Left kidney (tissue), 8 donors: ENCODE measurements around the gene SAXO1. TPM values are rescaled to one million over a fixed set of nuclear protein-coding genes. Genes with fewer than 3 reads are reported as not detected.
"Not testable (repeated sequence)": the region's sequence is repeated elsewhere in the genome, so short reads cannot be mapped to it uniquely, and the experiment has no call there.

Source experiments
- DNase-seq: peaks from one replicate; pipeline ENCODE4 v3.0.0-alpha.2; 2013
- long read RNA-seq, 8 donors: transcript quantifications; one replicate each; lab custom pipeline, GENCODE V29; 2026
- polyA plus RNA-seq: library from polyadenylated mRNA; unstranded; fragments of 120-200 nt; gene quantifications from one replicate; pipeline ENCODE4 v1.2.1, GENCODE V29; 2013; ENCODE audit not compliant: insufficient read length

The SAXO1 gene
- polyA plus RNA-seq: 0.20 TPM
- long read RNA-seq, donor 1: 0 reads
- long read RNA-seq, donor 2: 0 reads
- long read RNA-seq, donor 3: 0 reads
- long read RNA-seq, donor 4: 0 reads
- long read RNA-seq, donor 5: 0 reads
- long read RNA-seq, donor 6: 0 reads
- long read RNA-seq, donor 7: 0 reads
- long read RNA-seq, donor 8: 0 reads

GRCh38 chr9:19033015-19033414, at the start of gene SAXO1:
Gene SAXO1, minus strand, starts transcription at chr9:19033209. Its CDS starts 301 bp downstream, at chr9:19032908.
- DNase-seq: no peak

GRCh38 chr9:19074836-19075235, 41.8 kb upstream of the SAXO1 start:
- DNase-seq: no peak

- DNase-seq: no peak
Measured at GRCh38 chr9:19074229-19074628, 41.2 kb upstream of the SAXO1 start.

GRCh38 chr9:19057033-19057432, 24.0 kb upstream of the SAXO1 start:
- no peak for DNase-seq

GRCh38 chr9:19050637-19051591, 17.9 kb upstream of the SAXO1 start:
- no peak for DNase-seq

- no peak for DNase-seq
Measured at GRCh38 chr9:19049917-19050636, 17.1 kb upstream of the SAXO1 start.

- peak; percentile 97 for DNase-seq
Measured at GRCh38 chr9:19048966-19049916, 16.2 kb upstream of the SAXO1 start, which contains the start of gene RRAGA. Gene RRAGA, plus strand, starts transcription at chr9:19049427. Its CDS starts 233 bp downstream, at chr9:19049660.

GRCh38 chr9:19036611-19037010, 3.6 kb upstream of the SAXO1 start:
- DNase-seq: no peak

GRCh38 chr9:19032406-19032805, 603 bp downstream of the SAXO1 start:
- no peak for DNase-seq

GRCh38 chr9:19030899-19031298, 2.1 kb downstream of the SAXO1 start:
- no peak for DNase-seq

GRCh38 chr9:19028835-19029451, 4.1 kb downstream of the SAXO1 start:
- DNase-seq: no peak

- no peak for DNase-seq
Measured at GRCh38 chr9:19027825-19028224, 5.2 kb downstream of the SAXO1 start.

GRCh38 chr9:19026375-19026774, 6.6 kb downstream of the SAXO1 start:
- no peak for DNase-seq

GRCh38 chr9:19023078-19023477, 9.9 kb downstream of the SAXO1 start:
- no peak for DNase-seq

- DNase-seq: no peak
Measured at GRCh38 chr9:19022206-19022605, 10.8 kb downstream of the SAXO1 start.

- not testable (repeated sequence) for DNase-seq
Measured at GRCh38 chr9:19021649-19022048, 11.4 kb downstream of the SAXO1 start.

- DNase-seq: no peak
Measured at GRCh38 chr9:19020886-19021455, 12.0 kb downstream of the SAXO1 start.

GRCh38 chr9:19018201-19018600, 14.8 kb downstream of the SAXO1 start:
- DNase-seq: no peak

GRCh38 chr9:19009391-19009965, 23.5 kb downstream of the SAXO1 start:
- DNase-seq: no peak

GRCh38 chr9:19000133-19000532, 32.9 kb downstream of the SAXO1 start:
- DNase-seq: no peak
